Immature natural killer cell (primary cell): ENCODE data around the gene ACBD6. TPM values are rescaled to one million over a fixed set of nuclear protein-coding genes. Genes with fewer than 3 reads are reported as not detected.

Source experiments
- DNase-seq, 3 donors: peaks; one replicate each; pipeline ENCODE4 v3.0.0; 2022; ENCODE audit warnings: mixed read lengths in 1 of 3
- H3K27ac Mint-ChIP-seq, 6 donors: one replicate each; pipeline ENCODE4 v1.8.0; 2020; ENCODE audit warnings: mixed read lengths in 6 of 6, mild to moderate bottlenecking in 5 of 6, inconsistent platforms in 4 of 6, moderate library complexity in 3 of 6
- H3K27me3 Mint-ChIP-seq, 3 donors: one replicate each; pipeline ENCODE4 v1.8.0; 2020 to 2021; ENCODE audit warnings: low read depth in 3 of 3, mild to moderate bottlenecking in 3 of 3, mixed read lengths in 3 of 3, moderate library complexity in 3 of 3, inconsistent platforms in 1 of 3
- H3K36me3 Mint-ChIP-seq, 3 donors: one replicate each; pipeline ENCODE4 v1.8.0; 2020; ENCODE audit warnings: mixed read lengths in 3 of 3, inconsistent platforms in 2 of 3, mild to moderate bottlenecking in 2 of 3
- H3K4me1 Mint-ChIP-seq, 2 donors: one replicate each; pipeline ENCODE4 v1.8.0; 2020; ENCODE audit warnings: inconsistent platforms in 2 of 2, mild to moderate bottlenecking in 2 of 2, mixed read lengths in 2 of 2, moderate library complexity in 1 of 2
- H3K4me3 Mint-ChIP-seq, 5 donors: one replicate each; pipeline ENCODE4 v1.8.0; 2020; ENCODE audit warnings: mild to moderate bottlenecking in 5 of 5, mixed read lengths in 5 of 5, inconsistent platforms in 3 of 5, moderate library complexity in 3 of 5
- H3K9me3 Mint-ChIP-seq, 6 donors: one replicate each; pipeline ENCODE4 v1.8.0; 2020; ENCODE audit warnings: mild to moderate bottlenecking in 6 of 6, mixed read lengths in 6 of 6, inconsistent platforms in 4 of 6, moderate library complexity in 3 of 6
- polyA plus RNA-seq, 3 donors: library from polyadenylated mRNA; unstranded; fragments of 300-500 nt; fragmentation: Illumina TruSeq; gene quantifications; one replicate each; pipeline ENCODE4 v1.2.3, GENCODE V29; 2021

ACBD6 gene
- polyA plus RNA-seq, 3 donors from 2014 or later, result 30.5 to 39.2 (median 38.1) TPM

DNA sequence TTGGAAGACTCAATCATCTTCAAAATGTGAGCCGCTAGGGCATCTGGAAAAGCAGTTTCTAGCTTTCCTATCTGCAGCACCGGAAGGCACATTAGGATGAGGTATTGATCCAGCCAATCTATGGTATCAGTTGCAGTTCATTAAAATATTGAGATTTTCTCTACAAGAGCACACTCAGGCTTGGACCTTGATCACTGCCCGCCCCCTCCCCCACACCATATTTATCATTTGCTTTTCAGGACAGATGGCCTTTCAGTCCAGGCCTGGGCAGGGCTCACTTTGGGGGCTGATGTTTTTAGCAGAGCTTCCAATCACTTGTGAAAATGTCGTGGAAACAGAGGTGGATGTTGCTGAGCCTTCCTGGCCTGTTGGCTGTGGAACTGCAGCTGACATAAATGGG, 254.8 kb downstream of the ACBD6 start:
- peaks cover 0 to 8% of the 10 kb centered on the region in 2 donors for H3K4me1 Mint-ChIP-seq
- H3K36me3 Mint-ChIP-seq, result no peaks in the 10 kb centered on the region
- H3K27ac Mint-ChIP-seq, result no peak overlapping the region
- no peaks in the 10 kb centered on the region for H3K9me3 Mint-ChIP-seq
- no peak overlapping the region for H3K4me3 Mint-ChIP-seq
- DNase-seq, result no peak
- H3K27me3 Mint-ChIP-seq, result peaks cover 0 to 8% (median 7%) of the 10 kb centered on the region in 3 donors

- H3K27me3 Mint-ChIP-seq, result peaks cover 4 to 11% (median 7%) of the 10 kb centered on the region in 3 donors
- H3K4me3 Mint-ChIP-seq, result no peak overlapping the region
- H3K27ac Mint-ChIP-seq, result no peak overlapping the region
- H3K9me3 Mint-ChIP-seq, result no peaks in the 10 kb centered on the region
- peaks cover 0 to 8% of the 10 kb centered on the region in 2 donors for H3K4me1 Mint-ChIP-seq
- no peaks in the 10 kb centered on the region for H3K36me3 Mint-ChIP-seq
- DNase-seq, result no peak
Observed at GRCh38 chr1:180247061-180247460, 255.3 kb downstream of the ACBD6 start.

DNA sequence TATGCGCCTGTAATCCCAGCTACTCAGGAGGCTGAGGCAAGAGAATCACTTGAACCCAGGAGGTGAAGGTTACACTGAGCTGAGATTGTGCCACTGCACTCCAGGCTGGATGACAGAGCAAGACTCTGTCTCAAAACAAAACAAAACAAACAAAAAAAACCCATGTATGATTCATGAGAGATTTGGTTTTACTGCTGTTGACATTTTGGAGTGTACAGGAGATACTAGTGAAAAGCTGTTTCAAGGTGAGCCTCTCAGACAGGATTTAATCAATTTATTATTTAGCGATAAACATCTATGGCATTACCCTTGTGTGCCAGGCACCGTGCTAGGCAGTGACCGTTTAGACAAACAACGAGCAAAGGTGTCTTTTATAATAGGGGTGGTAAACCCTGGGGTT, 255.8 kb downstream of the ACBD6 start:
- no peak overlapping the region for H3K27ac Mint-ChIP-seq
- no peak for DNase-seq
- H3K4me3 Mint-ChIP-seq, result no peak overlapping the region
- peaks cover 4 to 13% (median 5%) of the 10 kb centered on the region in 3 donors for H3K27me3 Mint-ChIP-seq
- no peaks in the 10 kb centered on the region for H3K36me3 Mint-ChIP-seq
- peaks cover 0 to 8% of the 10 kb centered on the region in 2 donors for H3K4me1 Mint-ChIP-seq
- H3K9me3 Mint-ChIP-seq, result no peaks in the 10 kb centered on the region

GRCh38 chr1:180244840-180245239, 257.5 kb downstream of the ACBD6 start:
- Mint-ChIP-seq H3K27ac (no peak overlapping the region), H3K9me3 (no peaks in the 10 kb centered on the region), H3K27me3 (peaks cover 2 to 12% (median 9%) of the 10 kb centered on the region in 3 donors), H3K36me3 (no peaks in the 10 kb centered on the region), H3K4me3 (no peak overlapping the region), H3K4me1 (peaks cover 0 to 2% of the 10 kb centered on the region in 2 donors)
- no peak for DNase-seq

DNA sequence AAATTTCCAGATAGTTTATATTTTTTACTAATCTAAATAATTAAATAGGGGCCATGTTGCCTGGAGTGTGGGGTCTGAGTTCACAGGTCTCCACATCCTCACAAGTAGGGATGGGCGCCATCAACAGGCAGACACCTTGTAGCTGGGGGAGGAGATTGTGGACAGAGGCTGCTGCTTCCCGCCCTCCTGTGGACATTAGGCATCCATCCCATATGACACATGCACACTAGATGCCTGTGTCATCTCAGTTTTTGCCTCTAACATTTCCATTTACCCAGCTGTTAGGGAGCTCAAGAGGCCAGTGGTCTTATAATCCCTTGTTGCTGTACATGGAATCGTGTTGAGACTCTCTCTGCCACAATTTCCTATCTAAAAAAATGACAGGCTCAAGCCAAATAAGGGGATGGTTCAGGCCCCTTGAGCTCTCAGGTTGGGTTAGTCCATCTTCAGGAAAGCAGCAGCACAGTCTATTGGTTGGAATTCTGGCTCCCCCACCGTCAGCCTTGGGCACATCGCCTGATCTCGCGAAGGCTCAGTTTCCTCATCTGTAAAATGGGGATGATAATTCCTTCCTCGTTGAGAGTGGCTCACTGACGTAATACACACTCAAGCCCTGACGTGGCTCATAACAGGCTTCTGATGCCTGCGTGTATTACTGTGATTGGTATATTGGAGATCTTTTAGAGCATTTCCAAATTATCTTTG, 258.7 kb downstream of the ACBD6 start:
- DNase-seq, result no peak
- H3K9me3 Mint-ChIP-seq, result no peaks in the 10 kb centered on the region
- no peak overlapping the region for H3K27ac Mint-ChIP-seq
- no peaks in the 10 kb centered on the region for H3K4me1 Mint-ChIP-seq
- H3K4me3 Mint-ChIP-seq, result no peak overlapping the region
- no peaks in the 10 kb centered on the region for H3K36me3 Mint-ChIP-seq
- H3K27me3 Mint-ChIP-seq, result peaks cover 8 to 18% (median 9%) of the 10 kb centered on the region in 3 donors

DNA sequence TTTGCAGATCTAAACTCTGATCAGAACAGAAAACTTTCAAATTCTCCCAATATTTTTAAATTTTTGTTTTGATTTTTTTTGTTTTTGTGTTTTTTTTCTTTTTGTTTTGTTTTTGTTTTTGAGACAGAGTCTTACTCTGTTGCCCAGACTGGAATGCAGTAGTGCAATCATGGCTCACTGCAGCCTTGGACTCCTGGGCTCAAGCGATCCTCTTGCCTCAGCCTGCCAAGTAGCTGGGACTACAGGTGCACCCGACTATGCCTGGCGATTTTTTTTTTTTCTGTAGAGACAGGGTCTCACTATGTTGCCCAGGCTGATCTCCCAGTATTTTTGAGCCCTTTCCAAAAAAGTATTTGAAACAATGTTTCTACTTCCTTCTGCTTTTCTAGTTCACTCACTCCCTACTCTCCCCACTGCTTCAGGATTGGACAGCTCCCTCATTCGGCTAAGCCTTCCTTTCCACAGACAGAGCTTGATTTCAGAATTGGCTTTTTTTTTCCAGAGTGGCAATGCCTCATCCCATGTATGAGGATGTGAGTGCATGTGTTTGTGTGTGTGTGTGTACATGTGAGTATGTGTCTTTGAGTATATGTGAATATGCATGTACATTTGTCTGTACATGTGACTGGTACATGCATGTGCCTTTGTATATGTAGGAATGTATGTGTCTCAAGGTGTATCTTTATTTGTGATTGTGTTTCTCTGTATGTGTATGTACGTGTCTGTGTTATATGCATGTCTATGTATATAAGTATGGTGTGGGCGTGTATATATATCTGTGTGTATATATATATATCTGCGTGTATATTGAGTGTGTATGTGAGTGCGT, 260.4 kb downstream of the ACBD6 start:
- Mint-ChIP-seq H3K4me1 (no peaks in the 10 kb centered on the region), H3K9me3 (no peaks in the 10 kb centered on the region), H3K27ac (no peak overlapping the region), H3K4me3 (no peak overlapping the region), H3K27me3 (peaks cover 11 to 24% (median 13%) of the 10 kb centered on the region in 3 donors), H3K36me3 (no peaks in the 10 kb centered on the region)
- no peak for DNase-seq

DNA sequence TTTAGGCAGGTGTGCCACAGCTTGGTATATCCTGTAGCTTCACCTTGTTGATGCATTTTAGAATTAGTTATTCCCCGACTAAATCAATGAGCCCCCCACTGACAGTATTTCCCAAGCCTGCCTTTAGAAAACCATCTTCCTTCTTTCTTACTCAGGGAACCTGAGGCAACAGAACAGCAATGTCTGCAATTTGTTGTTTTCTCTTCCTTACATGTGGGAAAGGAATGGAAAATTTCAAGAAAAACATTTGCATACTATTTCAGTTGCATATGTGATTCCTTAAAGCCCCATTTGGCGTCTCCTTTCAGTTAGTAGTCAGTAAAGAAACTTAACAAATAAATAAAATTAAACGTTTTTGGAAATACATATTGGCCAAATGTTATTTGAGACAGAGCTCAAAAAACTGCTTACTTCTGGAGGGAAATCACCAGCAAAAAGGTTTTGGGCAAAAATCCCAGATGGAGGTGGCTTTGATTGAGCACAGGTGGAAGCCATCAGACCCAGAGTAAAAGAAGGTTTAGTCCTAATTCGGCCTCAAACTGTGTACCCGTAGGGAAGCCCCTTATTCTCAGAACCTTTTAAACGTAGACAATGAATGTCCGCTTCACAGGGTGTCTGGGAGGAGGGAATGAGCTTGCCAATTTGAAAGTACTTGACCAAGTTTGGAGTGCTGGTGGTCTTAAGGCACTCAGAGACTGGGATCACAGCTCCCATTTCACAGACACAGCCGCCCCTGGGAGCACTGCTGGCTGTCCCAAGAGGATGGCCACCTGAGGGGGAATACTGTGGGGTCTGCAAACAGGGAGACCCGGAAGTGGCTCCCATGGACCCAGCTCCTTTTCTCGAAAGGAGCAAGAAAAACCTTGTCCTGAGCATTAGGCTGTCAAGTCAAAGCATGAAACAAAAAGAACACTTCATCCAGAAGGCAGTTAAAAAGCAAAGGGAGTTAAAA, 263.0 kb downstream of the ACBD6 start:
- Mint-ChIP-seq H3K36me3 (no peaks in the 10 kb centered on the region), H3K27me3 (peaks cover 21 to 32% (median 26%) of the 10 kb centered on the region in 3 donors), H3K9me3 (no peaks in the 10 kb centered on the region), H3K4me3 (no peak overlapping the region), H3K27ac (no peak overlapping the region), H3K4me1 (peaks cover 2 to 8% of the 10 kb centered on the region in 2 donors)
- no peak for DNase-seq

GRCh38 chr1:180238675-180239074, 263.7 kb downstream of the ACBD6 start:
- Mint-ChIP-seq H3K36me3 (no peaks in the 10 kb centered on the region), H3K4me1 (peaks cover 7 to 16% of the 10 kb centered on the region in 2 donors), H3K9me3 (no peaks in the 10 kb centered on the region), H3K27me3 (peaks cover 25 to 35% (median 33%) of the 10 kb centered on the region in 3 donors), H3K4me3 (no peak overlapping the region), H3K27ac (no peak overlapping the region)
- DNase-seq, result no peak

Other genes with a start within 250 kb of the ACBD6 start
- not detected for gene OVAAL, start 56.4 kb upstream of the ACBD6 start, polyA plus RNA-seq
- 1 to 10 TPM; 4.3 to 7.1 (median 6.8) TPM for gene XPR1, start 129.4 kb upstream of the ACBD6 start, polyA plus RNA-seq